Omental fat pad (tissue), 4 donors: ENCODE measurements around the gene SRRM3. TPM values are rescaled to one million over a fixed set of nuclear protein-coding genes. Genes with fewer than 3 reads are reported as not detected.

ENCODE experiments used
- ATAC-seq: fragments of 150-250 bp; one replicate; pipeline ENCODE4 v1.9.1; 2016; ENCODE audit warnings: mild to moderate bottlenecking, moderate library complexity; ENCODE audit not compliant: low FRiP score
- DNase-seq: peaks from one replicate; pipeline ENCODE4 v3.0.0-alpha.2; 2019; ENCODE audit warnings: low spot score
- total RNA-seq, 4 donors: library from RNA; depleted of rRNA; stranded (reverse); fragments of >200 nt; gene quantifications; one replicate each; pipeline ENCODE4 v1.1.0, GENCODE V29; 2016
- TF ChIP-seq, protein P1 (sequence below), 3 donors: fragments of 450-650 bp; IDR thresholded peaks; one replicate each; pipeline ENCODE4 v1.5.1; 2016 to 2017; ENCODE audit warnings: antibody characterized with exemption in 3 of 3, mild to moderate bottlenecking in 3 of 3, moderate library complexity in 2 of 3

SRRM3 gene
- total RNA-seq, 4 donors from 2014 or later: 1.7 to 3.7 (median 2.4) TPM

- ATAC-seq (no peak), DNase-seq (no peak)
These were observed 125.0 kb downstream of the SRRM3 start for GRCh38 chr7:76326646-76327233.

DNA sequence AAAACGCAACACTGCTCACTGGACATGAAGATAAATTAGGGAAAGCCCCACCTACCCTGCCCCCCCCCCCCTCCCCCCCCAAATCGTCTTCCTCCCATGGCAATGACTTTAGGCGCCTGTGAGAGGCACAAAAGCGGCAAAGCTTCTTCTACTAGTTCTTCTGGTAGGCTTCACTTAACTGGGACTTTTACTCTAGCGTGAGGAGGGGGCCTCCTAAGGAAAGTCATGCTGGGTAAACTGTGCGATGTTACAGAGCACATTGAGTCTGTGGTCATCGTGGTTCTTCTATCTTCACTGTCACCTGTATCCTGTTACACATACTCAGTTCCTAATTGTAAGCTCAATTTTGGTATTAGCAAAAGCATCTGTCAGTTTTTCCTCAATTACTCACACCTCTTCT is 125.9 kb downstream of the SRRM3 start:
- ATAC-seq (no peak), DNase-seq (no peak)
- TF ChIP-seq, protein P1, sequence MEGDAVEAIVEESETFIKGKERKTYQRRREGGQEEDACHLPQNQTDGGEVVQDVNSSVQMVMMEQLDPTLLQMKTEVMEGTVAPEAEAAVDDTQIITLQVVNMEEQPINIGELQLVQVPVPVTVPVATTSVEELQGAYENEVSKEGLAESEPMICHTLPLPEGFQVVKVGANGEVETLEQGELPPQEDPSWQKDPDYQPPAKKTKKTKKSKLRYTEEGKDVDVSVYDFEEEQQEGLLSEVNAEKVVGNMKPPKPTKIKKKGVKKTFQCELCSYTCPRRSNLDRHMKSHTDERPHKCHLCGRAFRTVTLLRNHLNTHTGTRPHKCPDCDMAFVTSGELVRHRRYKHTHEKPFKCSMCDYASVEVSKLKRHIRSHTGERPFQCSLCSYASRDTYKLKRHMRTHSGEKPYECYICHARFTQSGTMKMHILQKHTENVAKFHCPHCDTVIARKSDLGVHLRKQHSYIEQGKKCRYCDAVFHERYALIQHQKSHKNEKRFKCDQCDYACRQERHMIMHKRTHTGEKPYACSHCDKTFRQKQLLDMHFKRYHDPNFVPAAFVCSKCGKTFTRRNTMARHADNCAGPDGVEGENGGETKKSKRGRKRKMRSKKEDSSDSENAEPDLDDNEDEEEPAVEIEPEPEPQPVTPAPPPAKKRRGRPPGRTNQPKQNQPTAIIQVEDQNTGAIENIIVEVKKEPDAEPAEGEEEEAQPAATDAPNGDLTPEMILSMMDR (IDR thresholded peaks at IDR 0.05): no peak

More at GRCh38 chr7:76326646-76327233, 125.0 kb downstream of the SRRM3 start:
- TF ChIP-seq, protein P1 (IDR thresholded peaks at IDR 0.05): no peak

GRCh38 chr7:76328389-76328788 is 126.7 kb downstream of the SRRM3 start:
- DNase-seq: no peak
- no peak for ATAC-seq
- TF ChIP-seq, protein P1 (IDR thresholded peaks at IDR 0.05): no peak

- no peak for ATAC-seq
- no peak for DNase-seq
- TF ChIP-seq, protein P1 (IDR thresholded peaks at IDR 0.05): no peak
These were observed 127.8 kb downstream of the SRRM3 start for GRCh38 chr7:76329479-76329878.

GRCh38 chr7:76330261-76330660 is 128.6 kb downstream of the SRRM3 start:
- no peak for DNase-seq
- TF ChIP-seq, protein P1 (IDR thresholded peaks at IDR 0.05): no peak
- no peak for ATAC-seq

- no peak for DNase-seq
- TF ChIP-seq, protein P1 (IDR thresholded peaks at IDR 0.05): no peak
- no peak for ATAC-seq
These were observed 129.0 kb downstream of the SRRM3 start for GRCh38 chr7:76330673-76331072.

- TF ChIP-seq, protein P1 (IDR thresholded peaks at IDR 0.05): no peak
- ATAC-seq (no peak), DNase-seq (no peak)
These were observed 130.4 kb downstream of the SRRM3 start for GRCh38 chr7:76332078-76332477.
